Kidney (tissue), 14 donors: ENCODE measurements around the gene TUBGCP5. TPM values are rescaled to one million over a fixed set of nuclear protein-coding genes. Genes with fewer than 3 reads are reported as not detected.
"Not testable (repeated sequence)": the region's sequence is repeated elsewhere in the genome, so short reads cannot be mapped to it uniquely, and the experiment has no call there.

ENCODE experiments used
- DNase-seq, 5 donors: peaks; one replicate each; pipeline ENCODE4 v3.0.0-alpha.2; 2013 to 2020
- FAIRE-seq: peaks from 2 replicates; lab custom pipeline; 2012; peaks lifted over from hg19 to GRCh38; lab: Jason Lieb, UNC
- H3K27ac ChIP-seq, 2 donors: one replicate each; pipeline ENCODE4 v1.7.0; 2013; ENCODE audit warnings: low read depth in 2 of 2, low read length in 2 of 2, inconsistent platforms in 1 of 2
- H3K27me3 ChIP-seq: one replicate; pipeline ENCODE4 v1.7.1; 2013; ENCODE audit warnings: low read length, inconsistent platforms; ENCODE audit not compliant: control insufficient read depth, insufficient read depth
- H3K36me3 ChIP-seq, 3 donors: one replicate each; pipeline versions ENCODE4 v1.7.0 to v1.7.1; 2013; ENCODE audit warnings: low read length in 3 of 3, control low read depth in 1 of 3, inconsistent platforms in 1 of 3; ENCODE audit not compliant: insufficient read depth in 3 of 3, control insufficient read depth in 2 of 3
- H3K4me1 ChIP-seq, 3 donors: one replicate each; pipeline versions ENCODE4 v1.7.0 to v1.7.1; 2013; ENCODE audit warnings: low read length in 3 of 3, inconsistent platforms in 1 of 3, low read depth in 1 of 3; ENCODE audit not compliant: control insufficient read depth in 2 of 3, insufficient read depth in 2 of 3
- H3K4me3 ChIP-seq, 3 donors: one replicate each; pipeline versions ENCODE4 v1.7.0 to v1.8.1; 2013; ENCODE audit warnings: low read length in 3 of 3, control low read depth in 1 of 3, inconsistent platforms in 1 of 3
- H3K9ac ChIP-seq, 3 donors: one replicate each; pipeline versions ENCODE4 v1.7.0 to v1.7.1; 2013; ENCODE audit warnings: low read length in 3 of 3, control low read depth in 1 of 3, inconsistent platforms in 1 of 3
- H3K9me3 ChIP-seq, 3 donors: one replicate each; pipeline versions ENCODE4 v1.7.0 to v1.7.1; 2013; ENCODE audit warnings: low read length in 3 of 3, control low read depth in 1 of 3, inconsistent platforms in 1 of 3; ENCODE audit not compliant: control insufficient read depth in 2 of 3, insufficient read depth in 1 of 3
- CTCF ChIP-seq: IDR thresholded peaks from 3 replicates; pipeline ENCODE4 v1.5.1; 2012; ENCODE audit warnings: mild to moderate bottlenecking, moderate library complexity, borderline replicate concordance; ENCODE audit not compliant: insufficient read depth; ENCODE audit errors: extremely low read depth
- intact Hi-C: fragments of 100-400 bp; cut with DNase I; formaldehyde crosslinking; loops from one replicate; pipeline ENCODE4 v1.11.1; 2022
- polyA plus RNA-seq: library from polyadenylated mRNA; stranded (reverse); fragments of 350-450 nt; fragmentation: Illumina TruSeq; extraction: RNeasy Lipid Tissue Mini Kit (QIAGEN cat#74804); gene quantifications from one replicate; pipeline ENCODE4 v1.2.3, GENCODE V29; 2014; ENCODE audit warnings: low read depth, low replicate concordance; ENCODE audit not compliant: insufficient read depth
- total RNA-seq: library from RNA; stranded (reverse); fragmentation: NEBNext Ultra II Directional; extraction: Animal tissue kit (Norgen Biotek cat#: 25700); gene quantifications from one replicate; pipeline ENCODE4 v1.2.1, GENCODE V29; 2021
- donor health status: control.
- donor health status: control.
- donor health status: control.
- donor health status: control.
- donor health status: control.
- donor health status: DM: yes; HTN: yes; CAD: no.
- donor health status: Normal renal cell carcinoma (clear cell type).

TUBGCP5 gene
- total and polyA plus RNA-seq, 2 donors from 2014 or later: 4.7 to 19.1 TPM

GRCh38 chr15:23043987-23044386 lies 4.6 kb upstream of the TUBGCP5 start:
- DNase-seq, H3K4me3 ChIP-seq, FAIRE-seq, H3K4me1 ChIP-seq, H3K9ac ChIP-seq, intact Hi-C loops, H3K27ac ChIP-seq, H3K36me3 ChIP-seq, H3K9me3 ChIP-seq, H3K27me3 ChIP-seq: not testable (repeated sequence)

- H3K4me3 ChIP-seq, H3K27me3 ChIP-seq, DNase-seq, H3K9ac ChIP-seq, H3K9me3 ChIP-seq, H3K36me3 ChIP-seq, intact Hi-C loops, FAIRE-seq, H3K27ac ChIP-seq, H3K4me1 ChIP-seq: not testable (repeated sequence)
Observed at GRCh38 chr15:23043535-23043934, 4.2 kb upstream of the TUBGCP5 start.

- intact Hi-C loops, FAIRE-seq, H3K9ac ChIP-seq: not testable (repeated sequence)
Observed at GRCh38 chr15:23041736-23042135, 2.4 kb upstream of the TUBGCP5 start.

GRCh38 chr15:23039917-23040281 lies 530 bp upstream of the TUBGCP5 start:
- H3K4me3 ChIP-seq: peak overlapping the region; percentile 87 to 92 (median 88)
- intact Hi-C loops: loop anchor here (10.0 kb wide), 1 partner anchor 85 kb away; no protein-coding TSS in a partner anchor
- H3K9ac ChIP-seq: peak overlapping the region; percentile 78 to 95 (median 88)
- no peaks in the 10 kb centered on the region for H3K27me3 ChIP-seq
- FAIRE-seq (no peak), DNase-seq (no peak)
- H3K27ac ChIP-seq: no peak overlapping the region
- peaks cover 0 to 4% (median 0%) of the 10 kb centered on the region in 3 donors for H3K4me1 ChIP-seq
- no peaks in the 10 kb centered on the region for H3K9me3 ChIP-seq
- no peak for TF ChIP-seq CTCF
- peaks cover 0 to 6% (median 0%) of the 10 kb centered on the region in 3 donors for H3K36me3 ChIP-seq

More at GRCh38 chr15:23041736-23042135, 2.4 kb upstream of the TUBGCP5 start:
- H3K27me3 ChIP-seq, H3K36me3 ChIP-seq, H3K4me3 ChIP-seq, H3K9me3 ChIP-seq, H3K4me1 ChIP-seq, H3K27ac ChIP-seq: not testable (repeated sequence)
- DNase-seq: peak in 2 of 5 donors; percentile 50 to 82

GRCh38 chr15:23038726-23039142 lies 635 bp downstream of the TUBGCP5 start:
- H3K4me1 ChIP-seq: peaks cover 0 to 4% (median 0%) of the 10 kb centered on the region in 3 donors

More at GRCh38 chr15:23038726-23039142, 635 bp downstream of the TUBGCP5 start:
- peak overlapping the region; percentile 43 to 95 (median 75) for H3K9ac ChIP-seq
- no peak for TF ChIP-seq CTCF
- intact Hi-C loops: loop anchor here (10.0 kb wide), 1 partner anchor 84 kb away; no protein-coding TSS in a partner anchor
- no peaks in the 10 kb centered on the region for H3K9me3 ChIP-seq
- H3K36me3 ChIP-seq: peaks cover 4 to 10% (median 6%) of the 10 kb centered on the region in 3 donors
- DNase-seq (peak in 1 of 5 donors; percentile 58), FAIRE-seq (no peak)
- H3K4me3 ChIP-seq: peak overlapping the region; percentile 81 to 92 (median 87)
- H3K27me3 ChIP-seq: no peaks in the 10 kb centered on the region
- H3K27ac ChIP-seq: no peak overlapping the region
